HCT116 (cell line): ENCODE measurements around the gene ANKRD29. TPM values are rescaled to one million over a fixed set of nuclear protein-coding genes. Genes with fewer than 3 reads are reported as not detected.

Source experiments
- ATAC-seq: fragments of 200-7000 bp; cut with Tn5 transposase; 2 replicates; pipeline ENCODE4 v1.9.1; 2020; ENCODE audit warnings: mild to moderate bottlenecking, moderate library complexity
- BruUV-seq: library from RNA; stranded (reverse); fragments of 400-500 nt; replicated peaks from 2 replicates; lab custom pipeline; 2021; lab: Mats Ljungman, UMichigan
- CTCF ChIA-PET: fragments of 300-600 bp; sonication (Branson Sonifier 250); formaldehyde crosslinking; loops from one replicate; lab custom pipeline; 2021; ENCODE audit warnings: antibody characterized with exemption; lab: Charles Lee
- POLR2A ChIA-PET: fragments of 300-600, 350-600 bp; sonication (Branson Sonifier 250); formaldehyde crosslinking; loops from one replicate; lab custom pipeline; 2021; ENCODE audit warnings: antibody characterized with exemption; lab: Charles Lee
- RAD21 ChIA-PET, 2 experiments: fragments of 300-600 bp; sonication (Branson Sonifier 250); formaldehyde crosslinking; loops; one replicate each; lab custom pipeline; 2023; ENCODE audit warnings: low total read pairs in 2 of 2; ENCODE audit not compliant: uncharacterized antibody in 2 of 2, unreplicated experiment in 2 of 2, low non-redundant PET in 1 of 2; lab: Charles Lee
- DNase-seq: peaks from one replicate; pipeline ENCODE4 v3.0.0-alpha.2; 2010; ENCODE audit warnings: low read depth, low spot score
- H2AFZ ChIP-seq: fragments of 200-600 bp; shearing (Covaris generic), sonication (generic); 2 replicates; pipeline ENCODE4 v1.6.1; 2017; ENCODE audit warnings: low read depth, mixed run types, mixed read lengths, antibody characterized with exemption, low read length; ENCODE audit not compliant: poor library complexity, severe bottlenecking
- H3K27ac ChIP-seq: 2 replicates; pipeline ENCODE4 v1.5.1; 2012; ENCODE audit warnings: low read depth, low read length
- H3K27me3 ChIP-seq: fragments of 200-600 bp; sonication (generic); 2 replicates; pipeline ENCODE4 v1.6.1; 2016; ENCODE audit warnings: mixed run types, low read length, mixed read lengths; ENCODE audit not compliant: insufficient read depth
- H3K36me3 ChIP-seq, 2 experiments: fragments of 200-500 bp in 1 of 2; fragments of 200-600 bp in 1 of 2; sonication (Bioruptor generic) in 1 of 2; sonication (generic) in 1 of 2; 2 replicates each; pipeline versions ENCODE4 v1.5.1 to v1.6.1; 2014 to 2016; ENCODE audit warnings: low read length in 2 of 2, inconsistent platforms in 1 of 2, mixed read lengths in 1 of 2, mixed run types in 1 of 2; ENCODE audit not compliant: insufficient read depth in 2 of 2, control insufficient read depth in 1 of 2
- H3K4me1 ChIP-seq, 2 experiments: fragments of 200-600 bp in 1 of 2; sonication (generic) in 1 of 2; 2 replicates each; pipeline versions ENCODE4 v1.5.1 to v1.6.1; 2012 to 2017; ENCODE audit warnings: low read length in 2 of 2, inconsistent platforms in 1 of 2, mild to moderate bottlenecking in 1 of 2, mixed read lengths in 1 of 2, mixed run types in 1 of 2, moderate library complexity in 1 of 2; ENCODE audit not compliant: insufficient read depth in 2 of 2, control insufficient read depth in 1 of 2
- H3K4me2 ChIP-seq: fragments of 200-600 bp; sonication (generic); 2 replicates; pipeline ENCODE4 v1.6.1; 2017; ENCODE audit warnings: mixed run types, low read length, mixed read lengths
- H3K4me3 ChIP-seq, 2 experiments: fragments of 200-600 bp in 1 of 2; sonication (generic) in 1 of 2; replicated peaks in 1 of 2; 2 replicates each; pipeline ENCODE4 v1.5.1; 2011 to 2016; ENCODE audit warnings: low read length in 2 of 2, control low read depth in 1 of 2, low read depth in 1 of 2, mild to moderate bottlenecking in 1 of 2, mixed read lengths in 1 of 2, mixed run types in 1 of 2
- H3K79me2 ChIP-seq: fragments of 200-600 bp; sonication (generic); 2 replicates; pipeline ENCODE4 v1.6.1; 2017; ENCODE audit warnings: mild to moderate bottlenecking, mixed run types, low read length, moderate library complexity, mixed read lengths; ENCODE audit not compliant: insufficient read depth
- H3K9ac ChIP-seq: fragments of 200-600 bp; sonication (generic); 2 replicates; pipeline ENCODE4 v1.6.1; 2016; ENCODE audit warnings: low read length, mixed read lengths
- H3K9me2 ChIP-seq: fragments of 200-600 bp; sonication (generic), shearing (Covaris generic); 2 replicates; pipeline ENCODE4 v1.6.1; 2017; ENCODE audit warnings: mixed run types, mild to moderate bottlenecking, moderate library complexity; ENCODE audit not compliant: insufficient read depth
- H3K9me3 ChIP-seq, 2 experiments: fragments of 200-500 bp in 1 of 2; fragments of 200-600 bp in 1 of 2; sonication (Bioruptor generic) in 1 of 2; sonication (generic) in 1 of 2; 2 replicates each; pipeline ENCODE4 v1.6.1; 2014 to 2017; ENCODE audit warnings: low read length in 2 of 2, mixed read lengths in 2 of 2, inconsistent platforms in 1 of 2, low read depth in 1 of 2, mild to moderate bottlenecking in 1 of 2, mixed run types in 1 of 2, moderate library complexity in 1 of 2; ENCODE audit not compliant: control insufficient read depth in 1 of 2, insufficient read depth in 1 of 2
- H4K20me1 ChIP-seq: fragments of 200-600 bp; sonication (generic), shearing (Covaris generic); 2 replicates; pipeline ENCODE4 v1.6.1; 2017; ENCODE audit warnings: mixed run types, mild to moderate bottlenecking, moderate library complexity; ENCODE audit not compliant: insufficient read depth
- ATF3 ChIP-seq: IDR thresholded peaks from 2 replicates; pipeline ENCODE4 v1.6.1; 2012
- CBX3 ChIP-seq: IDR thresholded peaks from 2 replicates; pipeline ENCODE4 v1.6.1; 2012; ENCODE audit warnings: low read depth
- CEBPB ChIP-seq: IDR thresholded peaks from 2 replicates; pipeline ENCODE4 v1.6.1; 2012; ENCODE audit warnings: low read depth
- EGR1 ChIP-seq: IDR thresholded peaks from 2 replicates; pipeline ENCODE4 v1.6.1; 2012; ENCODE audit warnings: low read depth
- ELF1 ChIP-seq: IDR thresholded peaks from 2 replicates; pipeline ENCODE4 v1.6.1; 2012; ENCODE audit warnings: low read depth, borderline replicate concordance
- EZH2 ChIP-seq: fragments of 200-600 bp; sonication (generic); IDR thresholded peaks from 2 replicates; pipeline ENCODE4 v1.6.1; 2017; ENCODE audit warnings: antibody characterized with exemption, mixed run types
- EZH2phosphoT487 ChIP-seq: fragments of 200-600 bp; IDR thresholded peaks from 2 replicates; pipeline ENCODE4 v1.6.1; 2018; ENCODE audit warnings: antibody characterized with exemption, borderline replicate concordance
- JUND ChIP-seq: IDR thresholded peaks from 2 replicates; pipeline ENCODE4 v1.6.1; 2012
- MAX ChIP-seq: IDR thresholded peaks from 2 replicates; pipeline ENCODE4 v1.6.1; 2012
- POLR2A ChIP-seq: IDR thresholded peaks from 2 replicates; pipeline ENCODE4 v1.7.0; 2011; ENCODE audit warnings: borderline replicate concordance; ENCODE audit not compliant: insufficient read depth, insufficient read length; ENCODE audit errors: extremely low read depth
- POLR2AphosphoS5 ChIP-seq: IDR thresholded peaks from 2 replicates; pipeline ENCODE4 v1.6.1; 2011; ENCODE audit warnings: mild to moderate bottlenecking, low read depth, low read length, moderate library complexity
- RAD21 ChIP-seq: IDR thresholded peaks from 2 replicates; pipeline ENCODE4 v1.6.1; 2012; ENCODE audit warnings: low read depth, mild to moderate bottlenecking
- REST ChIP-seq: IDR thresholded peaks from 2 replicates; pipeline ENCODE4 v1.6.1; 2012; ENCODE audit warnings: low read depth
- SIN3A ChIP-seq: IDR thresholded peaks from 2 replicates; pipeline ENCODE4 v1.6.1; 2012; ENCODE audit warnings: low read depth
- SP1 ChIP-seq: IDR thresholded peaks from 2 replicates; pipeline ENCODE4 v1.6.1; 2012; ENCODE audit warnings: low read depth
- SRF ChIP-seq: IDR thresholded peaks from 2 replicates; pipeline ENCODE4 v1.6.1; 2012; ENCODE audit warnings: low read depth
- TCF7L2 ChIP-seq: IDR thresholded peaks from 2 replicates; pipeline ENCODE4 v1.7.0; 2011; ENCODE audit warnings: borderline replicate concordance, inconsistent platforms; ENCODE audit not compliant: insufficient read depth, insufficient read length; ENCODE audit errors: extremely low read depth
- YY1 ChIP-seq: IDR thresholded peaks from 2 replicates; pipeline ENCODE4 v1.6.1; 2011; ENCODE audit warnings: low read length, low read depth, moderate library complexity, mild to moderate bottlenecking; ENCODE audit not compliant: insufficient replicate concordance; ENCODE audit errors: extremely low read depth
- ZFX ChIP-seq: fragments of 450-650 bp; IDR thresholded peaks from 2 replicates; pipeline ENCODE4 v1.6.1; 2017
- ZNF274 ChIP-seq: fragments of 200-500 bp; sonication (Bioruptor generic); IDR thresholded peaks from 2 replicates; pipeline ENCODE4 v1.6.1; 2014; ENCODE audit warnings: mild to moderate bottlenecking, low read depth, low read length, inconsistent platforms
- intact Hi-C: fragments of 100-400 bp; cut with micrococcal nuclease; formaldehyde crosslinking; loops from 2 replicates; pipeline ENCODE4 v1.10.0; 2022
- total RNA-seq: library from RNA; stranded (reverse); gene quantifications from one replicate; pipeline ENCODE4 v1.2.1, GENCODE V29; 2021; ENCODE audit not compliant: unreplicated experiment

ANKRD29 gene
- total RNA-seq, 1 experiment from 2014 or later: 8.8 TPM

- intact Hi-C loops: no loop called here
- Histone ChIP-seq H3K27me3 (no peaks in the 10 kb centered on the region), H3K79me2 (no peaks in the 10 kb centered on the region), H3K9ac (no peak overlapping the region), H3K36me3 (no peaks in the 10 kb centered on the region), H3K9me2 (no peaks in the 10 kb centered on the region), H3K4me2 (no peak overlapping the region), H2AFZ (no peak overlapping the region), H3K9me3 (no peaks in the 10 kb centered on the region), H3K4me1 (no peaks in the 10 kb centered on the region), H4K20me1 (no peaks in the 10 kb centered on the region), H3K4me3 (no peak overlapping the region), H3K27ac (no peak overlapping the region)
- BruUV-seq: no TSS peak
- CTCF ChIA-PET: interaction anchor here (1.7 to 1.8 kb wide), 2 partner anchors 7 to 88 kb away, joined by 3 to 9 read pairs; no protein-coding TSS in a partner anchor
- POLR2A ChIA-PET: no interaction called here
- TF ChIP-seq ZNF274: no peak
- TF ChIP-seq SRF: no peak
- TF ChIP-seq MAX: no peak
- no peak for TF ChIP-seq JUND
- TF ChIP-seq SP1: no peak
- TF ChIP-seq POLR2A: no peak
- no peak for TF ChIP-seq EZH2phosphoT487
- TF ChIP-seq YY1: no peak
- no peak for TF ChIP-seq ZFX
- no peak for TF ChIP-seq POLR2AphosphoS5
- TF ChIP-seq TCF7L2: no peak
- TF ChIP-seq CBX3: no peak
- no peak for TF ChIP-seq REST
- TF ChIP-seq ELF1: no peak
- TF ChIP-seq SIN3A: no peak
- no peak for TF ChIP-seq CEBPB
- TF ChIP-seq EZH2: no peak
- TF ChIP-seq RAD21: no peak
- TF ChIP-seq EGR1: no peak
- no peak for TF ChIP-seq ATF3
- DNase-seq: no peak
- RAD21 ChIA-PET: no interaction called here
- ATAC-seq: no peak
Observed at GRCh38 chr18:23614891-23615290, 47.8 kb downstream of the ANKRD29 start.
